ENCODE results near the gene CTSC. TPM values are rescaled to one million over a fixed set of nuclear protein-coding genes. Genes with fewer than 3 reads are reported as not detected.

The CTSC gene
- total and polyA plus RNA-seq, 2 donors (not counting 1 experiment from before 2014, with no cell fraction given): 18.7 to 18.8 TPM

DNA sequence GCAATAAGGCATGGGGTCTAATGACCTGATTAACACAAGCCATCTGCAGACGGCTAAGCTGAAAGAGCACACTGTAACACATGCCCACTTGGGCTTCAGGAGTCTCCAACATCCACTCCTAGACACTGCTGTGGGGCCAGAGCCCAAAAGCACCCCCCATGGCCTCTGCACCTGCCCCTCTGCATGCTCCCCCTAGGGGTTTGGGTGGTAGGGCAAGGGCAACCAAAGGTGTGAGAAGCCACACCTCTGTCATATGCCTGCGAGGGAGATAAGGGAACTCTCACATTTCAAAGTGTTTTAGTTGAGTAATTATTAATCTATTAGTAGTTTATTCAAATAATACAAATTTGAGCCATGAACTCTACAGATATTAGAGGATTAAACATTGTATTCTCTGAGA lies 30.8 kb downstream of the CTSC start:
- intact Hi-C loops (cut with micrococcal nuclease): no loop called here
- POLR2A ChIA-PET: no interaction called here

GRCh38 chr11:88305430-88305829 lies 32.1 kb downstream of the CTSC start:
- no peak overlapping the region for H3K4me3 ChIP-seq (ENCODE audit: control extremely low read depth in 1 of 5, extremely low read depth in 1 of 5, insufficient read depth in 1 of 5, low read depth in 2 of 5, low read length in 4 of 5)
- POLR2A ChIA-PET: no interaction called here
- no peaks in the 10 kb centered on the region for H3K27me3 ChIP-seq (replicated peaks in 1 of 4; ENCODE audit: control extremely low read depth in 1 of 4, control insufficient read depth in 3 of 4, insufficient read depth in 4 of 4, low read length in 3 of 4)
- no peaks in the 10 kb centered on the region for H4K20me1 ChIP-seq (ENCODE audit: control insufficient read depth, insufficient read depth, low read length, poor library complexity, severe bottlenecking)
- H3K27ac Mint-ChIP-seq: no peak overlapping the region
- H3K9me3 Mint-ChIP-seq (ENCODE audit: insufficient read depth): no peaks in the 10 kb centered on the region
- H3K4me1 ChIP-seq (ENCODE audit: control insufficient read depth in 2 of 2, insufficient read depth in 2 of 2, low read length in 2 of 2): peaks cover 0 to 6% of the 10 kb centered on the region in 2 donors
- H3K4me3 Mint-ChIP-seq: no peak overlapping the region
- no peak for DNase-seq
- TF ChIP-seq EZH2 (IDR thresholded peaks at IDR 0.05; ENCODE audit: borderline replicate concordance, insufficient read depth, low read depth, low read length, poor library complexity, severe bottlenecking) (no peak), CTCF (IDR thresholded peaks at IDR 0.05) (no peak)
- no peaks in the 10 kb centered on the region for H3K27me3 Mint-ChIP-seq
- H3K4me2 ChIP-seq (replicated peaks; ENCODE audit: low read depth, low read length, poor library complexity, severe bottlenecking): no peak overlapping the region
- no peaks in the 10 kb centered on the region for H3K79me2 ChIP-seq (ENCODE audit: control insufficient read depth, insufficient read depth, low read length)
- H2AFZ ChIP-seq (ENCODE audit: insufficient read depth, low read depth, low read length, poor library complexity, severe bottlenecking): no peak overlapping the region
- H3K27ac ChIP-seq (ENCODE audit: low read length in 2 of 2): no peak overlapping the region
- peaks cover 1 to 4% of the 10 kb centered on the region in 2 experiments for H3K36me3 ChIP-seq (replicated peaks in 1 of 2; ENCODE audit: control extremely low read depth in 1 of 2, control insufficient read depth in 1 of 2, extremely low read depth in 1 of 2, insufficient read depth in 2 of 2, low read length in 1 of 2)
- H3K9ac ChIP-seq (ENCODE audit: low read length): no peak overlapping the region
- H3K9me3 ChIP-seq (ENCODE audit: control extremely low read depth in 1 of 3, control insufficient read depth in 2 of 3, insufficient read depth in 1 of 3, low read length in 2 of 3): peaks cover 0 to 1% (median 0%) of the 10 kb centered on the region in 3 donors
- no peak for ATAC-seq (ENCODE audit: low read depth)
- peaks cover 21% of the 10 kb centered on the region for H3K4me1 Mint-ChIP-seq
- WGBS (ENCODE audit: insufficient coverage): no CpG with 5 or more reads among the region's 1 CpG
- intact Hi-C loops (cut with micrococcal nuclease): no loop called here
- CTCF ChIA-PET: no interaction called here

More for the DNA sequence above, 30.8 kb downstream of the CTSC start:
- Histone ChIP-seq H3K4me2 (replicated peaks; ENCODE audit: low read depth, low read length, poor library complexity, severe bottlenecking) (no peak overlapping the region), H3K9ac (ENCODE audit: low read length) (no peak overlapping the region), H3K79me2 (ENCODE audit: control insufficient read depth, insufficient read depth, low read length) (no peaks in the 10 kb centered on the region), H3K4me3 (ENCODE audit: control extremely low read depth in 1 of 5, extremely low read depth in 1 of 5, insufficient read depth in 1 of 5, low read depth in 2 of 5, low read length in 4 of 5) (no peak overlapping the region), H3K27ac (ENCODE audit: low read length in 2 of 2) (no peak overlapping the region), H3K4me1 (ENCODE audit: control insufficient read depth in 2 of 2, insufficient read depth in 2 of 2, low read length in 2 of 2) (peaks cover 0 to 4% of the 10 kb centered on the region in 2 donors), H3K36me3 (replicated peaks in 1 of 2; ENCODE audit: control extremely low read depth in 1 of 2, control insufficient read depth in 1 of 2, extremely low read depth in 1 of 2, insufficient read depth in 2 of 2, low read length in 1 of 2) (peaks cover 0 to 7% of the 10 kb centered on the region in 2 experiments), H4K20me1 (ENCODE audit: control insufficient read depth, insufficient read depth, low read length, poor library complexity, severe bottlenecking) (no peaks in the 10 kb centered on the region), H3K27me3 (replicated peaks in 1 of 4; ENCODE audit: control extremely low read depth in 1 of 4, control insufficient read depth in 3 of 4, insufficient read depth in 4 of 4, low read length in 3 of 4) (no peaks in the 10 kb centered on the region), H2AFZ (ENCODE audit: insufficient read depth, low read depth, low read length, poor library complexity, severe bottlenecking) (no peak overlapping the region), H3K9me3 (ENCODE audit: control extremely low read depth in 1 of 3, control insufficient read depth in 2 of 3, insufficient read depth in 1 of 3, low read length in 2 of 3) (no peaks in the 10 kb centered on the region)
- DNase-seq (no peak), ATAC-seq (ENCODE audit: low read depth) (no peak)
- 100% methylated on average over 1 of the region's 2 CpGs for WGBS (ENCODE audit: insufficient coverage)
- CTCF ChIA-PET: interaction anchor here (0.7 kb wide), 1 partner anchor 1893 kb away, joined by 3 read pairs; no protein-coding TSS in a partner anchor
- H3K4me3 Mint-ChIP-seq: no peak overlapping the region
- no peak overlapping the region for H3K27ac Mint-ChIP-seq
- no peaks in the 10 kb centered on the region for H3K27me3 Mint-ChIP-seq
- peaks cover 11% of the 10 kb centered on the region for H3K4me1 Mint-ChIP-seq
- TF ChIP-seq CTCF (IDR thresholded peaks at IDR 0.05) (no peak), EZH2 (IDR thresholded peaks at IDR 0.05; ENCODE audit: borderline replicate concordance, insufficient read depth, low read depth, low read length, poor library complexity, severe bottlenecking) (no peak)
- H3K9me3 Mint-ChIP-seq (ENCODE audit: insufficient read depth): no peaks in the 10 kb centered on the region
